Astrocyte of the spinal cord (primary cell): ENCODE results near the gene TBC1D1.

Experiments
- DNase-seq: peaks from one replicate; pipeline ENCODE4 v3.0.0; 2011; ENCODE audit warnings: low read depth, low spot score
- H3K4me3 ChIP-seq: 2 replicates; pipeline ENCODE4 v1.5.1; 2011; ENCODE audit warnings: low read depth, mild to moderate bottlenecking, low read length, moderate library complexity
- CTCF ChIP-seq: IDR thresholded peaks from 2 replicates; pipeline ENCODE4 v1.5.1; 2012; ENCODE audit warnings: low read depth, mild to moderate bottlenecking, low read length, inconsistent platforms
- in situ Hi-C: cut with HindIII; loops from 2 replicates; pipeline ENCODE4 v1.10.0; 2017; ENCODE audit warnings: low sequenced_read_pairs

TBC1D1 gene

GRCh38 chr4:37949636-37950426 lies 58.9 kb downstream of the TBC1D1 start:
- in situ Hi-C loops = no loop called here
- H3K4me3 ChIP-seq = no peak overlapping the region
- DNase-seq = no peak
- no peak for TF ChIP-seq CTCF

- no peak overlapping the region for H3K4me3 ChIP-seq
- no peak for TF ChIP-seq CTCF
- in situ Hi-C loops = no loop called here
- DNase-seq = no peak
Measured at GRCh38 chr4:37951461-37952352, 60.8 kb downstream of the TBC1D1 start.

- TF ChIP-seq CTCF = no peak
- in situ Hi-C loops = no loop called here
- no peak overlapping the region for H3K4me3 ChIP-seq
- DNase-seq = no peak
Measured at GRCh38 chr4:37953156-37953555, 62.3 kb downstream of the TBC1D1 start.

- peak; percentile 30 for DNase-seq
- in situ Hi-C loops = no loop called here
- no peak for TF ChIP-seq CTCF
- no peak overlapping the region for H3K4me3 ChIP-seq
Measured at GRCh38 chr4:37953620-37954293, 62.9 kb downstream of the TBC1D1 start.

GRCh38 chr4:37956941-37957340 lies 66.1 kb downstream of the TBC1D1 start:
- in situ Hi-C loops = no loop called here
- H3K4me3 ChIP-seq = no peak overlapping the region
- no peak for TF ChIP-seq CTCF
- DNase-seq = no peak

GRCh38 chr4:37958932-37959331 lies 68.0 kb downstream of the TBC1D1 start:
- in situ Hi-C loops = no loop called here
- H3K4me3 ChIP-seq = no peak overlapping the region
- no peak for DNase-seq
- TF ChIP-seq CTCF = no peak
